CD8-positive, alpha-beta memory T cell (primary cell): Measurements from ENCODE around the gene PEX14. TPM values are rescaled to one million over a fixed set of nuclear protein-coding genes. Genes with fewer than 3 reads are reported as not detected.
A peak's percentile ranks its signal among the peaks of the same experiment; 100 is the strongest.

Experiments used
- CTCF ChIA-PET: fragments of 350-600 bp; sonication (Branson Sonifier 250); formaldehyde crosslinking; loops from one replicate; lab custom pipeline; 2021; ENCODE audit warnings: antibody characterized with exemption; lab: Charles Lee
- POLR2A ChIA-PET: fragments of 350-600 bp; sonication (Branson Sonifier 250); formaldehyde crosslinking; loops from one replicate; lab custom pipeline; 2021; ENCODE audit warnings: antibody characterized with exemption; lab: Charles Lee
- DNase-seq, 5 donors: peaks; one replicate each; pipeline versions ENCODE4 v3.0.0 to v3.0.0-alpha.2; 2020 to 2022; ENCODE audit warnings: mixed read lengths in 1 of 5
- H3K27ac ChIP-seq: one replicate; pipeline ENCODE4 v1.7.0; 2013; ENCODE audit warnings: low read depth, mild to moderate bottlenecking, low read length, moderate library complexity
- H3K27me3 ChIP-seq: 2 replicates; pipeline ENCODE4 v1.7.0; 2013; ENCODE audit warnings: low read length, mild to moderate bottlenecking; ENCODE audit not compliant: insufficient read depth, poor library complexity, severe bottlenecking
- H3K36me3 ChIP-seq: 2 replicates; pipeline ENCODE4 v1.7.0; 2013; ENCODE audit warnings: mild to moderate bottlenecking, low read length, moderate library complexity; ENCODE audit not compliant: insufficient read depth
- H3K4me1 ChIP-seq: 2 replicates; pipeline ENCODE4 v1.7.0; 2013; ENCODE audit warnings: mild to moderate bottlenecking, low read length, moderate library complexity; ENCODE audit not compliant: insufficient read depth
- H3K4me3 ChIP-seq: 2 replicates; pipeline ENCODE4 v1.7.0; 2013; ENCODE audit warnings: mild to moderate bottlenecking, low read length
- H3K9me3 ChIP-seq: 2 replicates; pipeline ENCODE4 v1.7.0; 2013; ENCODE audit warnings: mild to moderate bottlenecking, low read length
- H3K27ac Mint-ChIP-seq, 8 donors: one replicate each; pipeline ENCODE4 v1.8.0; 2020 to 2021; ENCODE audit warnings: mixed read lengths in 8 of 8, mild to moderate bottlenecking in 6 of 8, inconsistent platforms in 3 of 8, moderate library complexity in 3 of 8
- H3K27me3 Mint-ChIP-seq, 2 donors: one replicate each; pipeline ENCODE4 v1.8.0; 2020 to 2021; ENCODE audit warnings: mixed read lengths in 2 of 2, mild to moderate bottlenecking in 1 of 2, moderate library complexity in 1 of 2
- H3K36me3 Mint-ChIP-seq, 3 donors: one replicate each; pipeline ENCODE4 v1.8.0; 2020 to 2021; ENCODE audit warnings: mixed read lengths in 3 of 3, inconsistent platforms in 1 of 3, mild to moderate bottlenecking in 1 of 3
- H3K4me1 Mint-ChIP-seq, 3 donors: one replicate each; pipeline ENCODE4 v1.8.0; 2020 to 2021; ENCODE audit warnings: mixed read lengths in 3 of 3, inconsistent platforms in 1 of 3, mild to moderate bottlenecking in 1 of 3
- H3K4me3 Mint-ChIP-seq, 7 donors: one replicate each; pipeline ENCODE4 v1.8.0; 2020 to 2021; ENCODE audit warnings: mixed read lengths in 7 of 7, mild to moderate bottlenecking in 6 of 7, moderate library complexity in 4 of 7, inconsistent platforms in 2 of 7
- H3K9me3 Mint-ChIP-seq, 5 donors: one replicate each; pipeline ENCODE4 v1.8.0; 2020 to 2022; ENCODE audit warnings: mixed read lengths in 5 of 5, mild to moderate bottlenecking in 3 of 5, moderate library complexity in 2 of 5, inconsistent platforms in 1 of 5
- polyA plus RNA-seq: library from polyadenylated mRNA; unstranded; fragments of 300-500 nt; fragmentation: Illumina TruSeq; gene quantifications from one replicate; pipeline ENCODE4 v1.2.3, GENCODE V29; 2021
- total RNA-seq, 2 experiments: library from RNA; stranded (reverse); gene quantifications; one replicate each; pipeline ENCODE4 v1.2.3, GENCODE V29; 2021

PEX14 gene
- total and polyA plus RNA-seq, 3 experiments from 2014 or later: 5.1 to 22.2 (median 18.2) TPM

- no peaks in the 10 kb centered on the region for H3K4me1 ChIP-seq
- H3K36me3 ChIP-seq: no peaks in the 10 kb centered on the region
- no peak overlapping the region for H3K27ac ChIP-seq
- H3K9me3 ChIP-seq: no peaks in the 10 kb centered on the region
- no peak overlapping the region for H3K4me3 Mint-ChIP-seq
- H3K36me3 Mint-ChIP-seq: peaks cover 0 to 7% (median 6%) of the 10 kb centered on the region in 3 donors
- POLR2A ChIA-PET: no interaction called here
- DNase-seq: no peak
- H3K27ac Mint-ChIP-seq: peak overlapping the region in 1 of 8 donors; percentile 24
- no peaks in the 10 kb centered on the region for H3K27me3 ChIP-seq
- H3K9me3 Mint-ChIP-seq: no peaks in the 10 kb centered on the region
- no peaks in the 10 kb centered on the region for H3K27me3 Mint-ChIP-seq
- CTCF ChIA-PET: no interaction called here
- H3K4me3 ChIP-seq: no peak overlapping the region
- peaks cover 0 to 6% (median 4%) of the 10 kb centered on the region in 3 donors for H3K4me1 Mint-ChIP-seq
Observed at GRCh38 chr1:10593750-10594149, 119.0 kb downstream of the PEX14 start.

- no peaks in the 10 kb centered on the region for H3K27me3 Mint-ChIP-seq
- H3K4me3 ChIP-seq: no peak overlapping the region
- ChIA-PET CTCF (no interaction called here), POLR2A (no interaction called here)
- no peak overlapping the region for H3K27ac ChIP-seq
- peak overlapping the region in 1 of 7 donors; percentile 23 for H3K4me3 Mint-ChIP-seq
- H3K27me3 ChIP-seq: no peaks in the 10 kb centered on the region
- no peak for DNase-seq
- peaks cover 0 to 16% (median 7%) of the 10 kb centered on the region in 3 donors for H3K36me3 Mint-ChIP-seq
- H3K9me3 Mint-ChIP-seq: no peaks in the 10 kb centered on the region
- no peak overlapping the region for H3K27ac Mint-ChIP-seq
- peaks cover 0 to 6% (median 4%) of the 10 kb centered on the region in 3 donors for H3K4me1 Mint-ChIP-seq
- no peaks in the 10 kb centered on the region for H3K36me3 ChIP-seq
- no peaks in the 10 kb centered on the region for H3K9me3 ChIP-seq
- H3K4me1 ChIP-seq: no peaks in the 10 kb centered on the region
Observed at GRCh38 chr1:10594595-10595223, 120.0 kb downstream of the PEX14 start.

- Histone ChIP-seq H3K36me3 (no peaks in the 10 kb centered on the region), H3K27me3 (no peaks in the 10 kb centered on the region), H3K4me1 (no peaks in the 10 kb centered on the region), H3K4me3 (no peak overlapping the region), H3K9me3 (no peaks in the 10 kb centered on the region), H3K27ac (no peak overlapping the region)
- DNase-seq: no peak
- Mint-ChIP-seq H3K36me3 (peaks cover 0 to 25% (median 10%) of the 10 kb centered on the region in 3 donors), H3K4me1 (peaks cover 0 to 3% (median 0%) of the 10 kb centered on the region in 3 donors), H3K9me3 (no peaks in the 10 kb centered on the region), H3K27me3 (no peaks in the 10 kb centered on the region), H3K27ac (no peak overlapping the region), H3K4me3 (no peak overlapping the region)
- ChIA-PET POLR2A (no interaction called here), CTCF (no interaction called here)
Observed at GRCh38 chr1:10596780-10597179, 122.0 kb downstream of the PEX14 start.

- Mint-ChIP-seq H3K36me3 (peaks cover 0 to 28% (median 14%) of the 10 kb centered on the region in 3 donors), H3K27me3 (no peaks in the 10 kb centered on the region), H3K27ac (peak overlapping the region in 1 of 8 donors; percentile 49), H3K4me1 (peaks cover 0 to under 1% (median 0%) of the 10 kb centered on the region in 3 donors), H3K4me3 (no peak overlapping the region), H3K9me3 (no peaks in the 10 kb centered on the region)
- H3K36me3 ChIP-seq: no peaks in the 10 kb centered on the region
- H3K27me3 ChIP-seq: no peaks in the 10 kb centered on the region
- no peak for DNase-seq
- H3K9me3 ChIP-seq: no peaks in the 10 kb centered on the region
- CTCF ChIA-PET: no interaction called here
- POLR2A ChIA-PET: no interaction called here
- no peaks in the 10 kb centered on the region for H3K4me1 ChIP-seq
- no peak overlapping the region for H3K27ac ChIP-seq
- no peak overlapping the region for H3K4me3 ChIP-seq
Observed at GRCh38 chr1:10597492-10598388, 123.0 kb downstream of the PEX14 start.

GRCh38 chr1:10598389-10598702, 123.6 kb downstream of the PEX14 start:
- Mint-ChIP-seq H3K4me3 (no peak overlapping the region), H3K9me3 (no peaks in the 10 kb centered on the region), H3K36me3 (peaks cover 0 to 32% (median 15%) of the 10 kb centered on the region in 3 donors), H3K27me3 (no peaks in the 10 kb centered on the region), H3K27ac (peak overlapping the region in 1 of 8 donors; percentile 14), H3K4me1 (no peaks in the 10 kb centered on the region)
- ChIA-PET CTCF (no interaction called here), POLR2A (no interaction called here)
- Histone ChIP-seq H3K27ac (no peak overlapping the region), H3K36me3 (no peaks in the 10 kb centered on the region), H3K4me3 (no peak overlapping the region), H3K9me3 (no peaks in the 10 kb centered on the region), H3K27me3 (no peaks in the 10 kb centered on the region), H3K4me1 (no peaks in the 10 kb centered on the region)
- DNase-seq: no peak

- POLR2A ChIA-PET: no interaction called here
- CTCF ChIA-PET: no interaction called here
- H3K27me3 ChIP-seq: no peaks in the 10 kb centered on the region
- no peak for DNase-seq
- H3K36me3 ChIP-seq: no peaks in the 10 kb centered on the region
- Mint-ChIP-seq H3K4me1 (no peaks in the 10 kb centered on the region), H3K27me3 (no peaks in the 10 kb centered on the region), H3K9me3 (no peaks in the 10 kb centered on the region), H3K4me3 (no peak overlapping the region), H3K36me3 (peaks cover 0 to 38% (median 20%) of the 10 kb centered on the region in 3 donors), H3K27ac (peak overlapping the region in 2 of 8 donors; percentile 36 to 38)
- no peak overlapping the region for H3K4me3 ChIP-seq
- H3K9me3 ChIP-seq: no peaks in the 10 kb centered on the region
- no peak overlapping the region for H3K27ac ChIP-seq
- H3K4me1 ChIP-seq: no peaks in the 10 kb centered on the region
Observed at GRCh38 chr1:10599194-10599861, 124.6 kb downstream of the PEX14 start.

- H3K27ac Mint-ChIP-seq: peak overlapping the region in 1 of 8 donors; percentile 17
- ChIA-PET POLR2A (no interaction called here), CTCF (no interaction called here)
- peaks cover 0 to 53% (median 23%) of the 10 kb centered on the region in 3 donors for H3K36me3 Mint-ChIP-seq
- DNase-seq: no peak
- no peak overlapping the region for H3K4me3 ChIP-seq
- no peaks in the 10 kb centered on the region for H3K9me3 Mint-ChIP-seq
- H3K27me3 Mint-ChIP-seq: peaks cover 0 to 2% of the 10 kb centered on the region in 2 donors
- no peak overlapping the region for H3K27ac ChIP-seq
- no peaks in the 10 kb centered on the region for H3K9me3 ChIP-seq
- H3K4me1 Mint-ChIP-seq: peaks cover 0 to 1% (median 0%) of the 10 kb centered on the region in 3 donors
- H3K4me3 Mint-ChIP-seq: no peak overlapping the region
- H3K4me1 ChIP-seq: no peaks in the 10 kb centered on the region
- H3K36me3 ChIP-seq: no peaks in the 10 kb centered on the region
- H3K27me3 ChIP-seq: no peaks in the 10 kb centered on the region
Observed at GRCh38 chr1:10601342-10602070, 126.8 kb downstream of the PEX14 start.
